ENCODE data around the gene CLDN14.

The CLDN14 gene

DNA sequence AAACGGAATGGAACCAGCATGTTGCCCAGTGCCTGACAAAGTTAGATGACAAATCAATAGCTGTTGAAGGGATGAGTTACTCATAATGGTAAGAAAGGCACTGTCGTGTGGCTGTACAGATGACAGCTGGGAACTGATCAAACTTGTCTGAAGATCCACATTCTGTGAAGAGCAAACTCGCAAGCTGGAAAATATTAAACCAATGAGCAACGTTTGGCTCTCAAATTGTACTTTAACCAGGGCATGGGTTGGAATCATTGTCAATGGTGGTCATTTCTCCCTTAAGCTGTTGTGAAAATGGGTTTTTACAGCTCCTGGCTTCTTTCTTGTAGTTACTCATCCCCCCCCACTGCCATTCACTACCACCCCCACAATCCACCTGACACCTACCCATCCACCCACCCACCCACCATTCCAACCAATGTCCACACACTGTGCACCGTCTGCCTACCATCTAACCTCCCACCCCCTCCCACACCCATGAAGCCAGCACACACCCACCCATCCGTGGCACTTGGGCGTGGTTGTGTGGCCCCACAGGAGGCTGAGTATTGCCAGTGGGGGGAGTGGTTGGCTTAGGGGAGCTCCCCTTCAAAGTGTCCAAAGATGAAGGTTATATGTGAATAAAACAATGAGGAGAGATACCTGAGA, 46.7 kb downstream of the CLDN14 start:
- no peak for DNase-seq (ENCODE audit: low read depth)

DNA sequence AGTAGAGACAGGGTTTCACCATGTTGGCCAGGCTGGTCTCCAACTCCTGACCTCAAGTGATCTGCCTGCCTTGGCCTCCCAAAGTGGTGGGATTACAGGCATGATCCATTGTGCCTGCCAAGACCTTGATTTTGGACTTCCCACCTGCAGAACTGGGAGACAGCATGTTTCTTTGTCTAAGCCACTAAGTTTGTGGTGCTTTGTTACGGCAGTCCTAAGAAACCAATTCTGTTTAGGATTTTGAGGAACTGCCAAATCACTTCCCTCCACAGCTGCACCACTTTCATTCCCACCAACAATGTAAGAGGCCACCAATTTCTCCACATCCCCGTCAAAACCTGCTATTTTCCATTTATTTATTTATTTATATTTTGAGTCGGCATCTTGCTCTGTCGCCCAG, 48.7 kb downstream of the CLDN14 start:
- DNase-seq (ENCODE audit: low read depth): no peak

- no peak for DNase-seq (ENCODE audit: low read depth)
Observed at GRCh38 chr21:36430841-36431240, 49.1 kb downstream of the CLDN14 start.

GRCh38 chr21:36429947-36430546, 49.9 kb downstream of the CLDN14 start:
- DNase-seq (ENCODE audit: low read depth): peak; percentile 49

GRCh38 chr21:36428761-36429432, 51.0 kb downstream of the CLDN14 start:
- DNase-seq (ENCODE audit: low read depth): no peak

DNA sequence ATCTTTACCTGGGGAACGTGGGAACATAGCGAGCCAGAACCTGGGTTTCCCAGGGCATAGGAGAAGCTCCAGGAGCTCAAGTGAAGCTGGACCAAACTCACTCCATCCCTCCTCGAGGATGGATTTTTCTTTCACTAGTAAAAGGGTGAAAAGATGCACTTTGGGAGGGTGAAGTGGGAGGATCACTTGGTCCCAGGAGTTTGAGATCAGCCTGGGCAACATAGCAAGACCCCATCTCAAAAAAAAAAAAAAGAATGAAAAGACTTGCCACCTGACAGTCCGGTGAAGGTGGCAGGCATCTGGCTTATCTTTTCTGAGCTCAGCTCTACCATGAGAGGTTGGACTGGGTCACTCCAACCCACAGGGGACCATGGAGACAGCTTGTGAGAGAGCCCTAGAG, 52.4 kb downstream of the CLDN14 start:
- no peak for DNase-seq (ENCODE audit: low read depth)

DNA sequence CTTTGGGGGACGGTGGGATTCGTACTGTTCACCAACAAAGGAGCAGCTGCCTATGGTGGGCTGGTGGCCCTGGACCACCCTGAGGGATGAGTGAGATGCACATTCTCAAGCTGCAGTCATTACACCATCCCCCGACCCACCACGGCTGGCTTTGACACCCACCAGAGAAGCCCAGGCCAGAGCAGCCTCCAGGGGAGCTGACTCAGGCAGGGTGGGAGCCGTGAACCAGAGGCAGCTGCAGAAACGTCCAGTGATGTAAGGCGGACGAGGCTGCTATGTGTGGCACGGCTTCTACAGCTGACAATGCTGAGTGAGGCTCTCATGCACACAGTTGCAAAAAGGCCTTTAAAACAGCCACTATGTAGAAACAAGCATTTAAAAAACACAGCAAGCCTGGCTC, 54.6 kb downstream of the CLDN14 start:
- no peak for DNase-seq (ENCODE audit: low read depth)

GRCh38 chr21:36424592-36424991, 55.3 kb downstream of the CLDN14 start:
- DNase-seq (ENCODE audit: low read depth): no peak

GRCh38 chr21:36423771-36424433, 56.0 kb downstream of the CLDN14 start:
- DNase-seq (ENCODE audit: low read depth): no peak

DNA sequence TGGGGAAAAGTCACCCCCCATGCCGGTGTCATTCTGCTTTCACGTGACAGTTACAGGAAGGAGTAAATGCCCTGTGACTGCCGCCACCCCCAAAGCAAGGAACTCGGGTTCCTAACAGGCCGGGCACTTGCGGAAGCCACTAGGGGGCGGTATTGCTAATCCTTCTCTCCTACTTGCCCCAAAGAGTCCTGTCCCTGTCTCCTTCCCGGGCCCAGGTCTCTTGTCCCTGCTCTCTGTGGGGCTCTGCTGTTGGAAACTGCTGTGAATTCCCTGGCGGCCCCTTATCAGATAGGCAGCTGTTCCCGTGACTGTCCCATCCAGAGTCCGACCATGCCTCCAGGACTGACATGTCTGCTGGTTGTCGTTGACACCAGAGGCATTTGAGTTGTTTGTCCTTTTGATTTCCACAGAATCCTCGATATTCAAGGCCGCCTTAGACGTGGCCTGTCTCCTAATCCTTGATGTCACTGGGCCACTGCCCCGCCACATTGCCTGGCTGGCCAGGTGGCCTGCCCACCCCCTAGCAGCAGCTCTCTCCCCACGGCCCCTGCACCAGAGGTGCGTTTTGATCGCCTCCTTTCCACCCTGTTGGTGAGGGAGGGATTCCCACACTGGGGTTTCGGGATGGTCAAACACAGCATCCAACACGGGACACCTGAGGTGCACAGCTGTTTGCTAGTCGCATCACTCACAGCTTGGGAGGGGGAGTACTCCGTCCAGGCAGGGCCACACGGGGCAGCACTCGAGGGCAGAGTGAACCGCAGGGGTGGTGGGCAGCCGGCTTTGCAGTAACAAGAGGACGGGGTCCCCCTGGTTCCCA, 57.4 kb downstream of the CLDN14 start:
- DNase-seq (ENCODE audit: low read depth): no peak

GRCh38 chr21:36420571-36421339, 59.2 kb downstream of the CLDN14 start:
- DNase-seq (ENCODE audit: low read depth): no peak

GRCh38 chr21:36419996-36420395, 59.9 kb downstream of the CLDN14 start:
- DNase-seq (ENCODE audit: low read depth): peak; percentile 18

- DNase-seq (ENCODE audit: low read depth): no peak
Observed at GRCh38 chr21:36419241-36419640, 60.7 kb downstream of the CLDN14 start.

GRCh38 chr21:36415375-36415774, 64.5 kb downstream of the CLDN14 start:
- no peak for DNase-seq (ENCODE audit: low read depth)

- no peak for DNase-seq (ENCODE audit: low read depth)
Observed at GRCh38 chr21:36412916-36413315, 67.0 kb downstream of the CLDN14 start.

DNA sequence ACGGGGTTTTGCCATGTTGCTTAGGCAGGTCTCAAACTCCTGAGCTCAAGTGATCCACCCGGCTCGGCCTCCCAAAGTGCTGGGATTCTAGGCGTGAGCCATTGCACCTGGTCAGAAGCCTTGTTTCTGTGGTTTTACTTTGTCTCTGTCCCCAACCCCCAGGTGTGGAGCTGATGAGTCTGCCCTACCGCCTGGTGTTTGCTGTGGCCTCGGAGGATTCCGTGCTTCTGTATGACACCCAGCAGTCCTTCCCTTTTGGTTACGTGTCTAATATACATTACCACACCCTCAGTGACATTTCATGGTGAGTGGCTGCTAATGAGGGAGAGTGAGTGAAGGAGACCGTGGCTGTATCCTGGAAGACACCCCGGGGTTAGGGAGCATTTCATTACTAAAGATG, 68.6 kb downstream of the CLDN14 start:
- no peak for DNase-seq (ENCODE audit: low read depth)
